Measurements from ENCODE around the gene SLC6A13. TPM values are rescaled to one million over a fixed set of nuclear protein-coding genes. Genes with fewer than 3 reads are reported as not detected.

SLC6A13 gene
- polyA plus RNA-seq, 1 donor from 2014 or later, result 1.4 TPM

DNA sequence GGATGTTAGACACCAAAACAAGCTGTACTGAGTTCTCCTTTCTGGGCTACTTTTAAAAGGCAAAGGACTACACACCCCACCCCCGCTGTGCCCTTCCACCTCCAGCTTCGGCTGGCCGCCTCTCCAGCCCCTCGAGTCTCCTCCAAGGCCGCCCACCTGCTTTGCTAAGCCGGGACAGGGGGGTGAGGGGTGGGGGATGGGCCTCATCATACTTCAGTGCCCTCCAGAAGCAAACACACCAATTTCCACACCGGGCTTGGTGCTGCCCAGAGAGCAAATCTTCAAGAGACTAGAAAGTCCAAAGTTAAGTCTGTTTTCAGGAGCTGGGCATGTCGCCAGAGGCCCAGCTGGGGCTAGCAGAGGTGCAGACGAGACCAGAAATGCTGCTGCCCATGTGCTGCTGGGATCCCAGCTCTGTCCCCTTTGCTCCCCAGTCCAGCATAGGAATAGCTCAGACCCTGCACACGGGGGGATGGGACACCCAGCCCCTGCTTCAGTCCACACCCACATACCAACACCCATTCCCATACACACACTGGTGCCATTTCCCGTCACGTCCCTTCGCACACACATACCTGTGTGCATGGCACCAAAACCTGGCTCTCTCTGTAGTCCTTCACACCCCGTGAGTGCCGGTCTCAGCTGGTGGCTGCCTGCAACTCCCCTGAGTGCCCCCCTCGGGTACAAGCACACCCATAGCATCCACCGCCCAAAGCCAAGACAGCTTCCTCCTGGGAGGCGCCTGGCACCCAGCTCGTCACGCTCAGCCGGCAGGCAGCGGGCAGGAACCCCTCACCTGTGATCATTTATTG is 49.7 kb downstream of the SLC6A13 start:
- Histone ChIP-seq H3K4me2 (ENCODE audit: low read length) (no peak overlapping the region), H4K20me1 (ENCODE audit: insufficient read depth) (no peaks in the 10 kb centered on the region), H3K79me2 (replicated peaks; ENCODE audit: insufficient read depth, low read length) (no peaks in the 10 kb centered on the region), H3K4me3 (ENCODE audit: low read length) (no peak overlapping the region), H3F3A (ENCODE audit: insufficient read depth, low read length, poor library complexity, severe bottlenecking) (no peaks in the 10 kb centered on the region), H3K27ac (ENCODE audit: low read length) (no peak overlapping the region), H3K27me3 (ENCODE audit: insufficient read depth, low read depth, low read length) (no peaks in the 10 kb centered on the region), H3K9ac (ENCODE audit: low read length) (no peak overlapping the region), H3K9me3 (ENCODE audit: low read length) (no peaks in the 10 kb centered on the region), H3K9me2 (ENCODE audit: insufficient read depth, low read length) (no peaks in the 10 kb centered on the region), H2AFZ (ENCODE audit: low read depth, low read length) (no peak overlapping the region), H3K36me3 (ENCODE audit: insufficient read depth, low read length) (no peaks in the 10 kb centered on the region)
- TF ChIP-seq, protein P1, sequence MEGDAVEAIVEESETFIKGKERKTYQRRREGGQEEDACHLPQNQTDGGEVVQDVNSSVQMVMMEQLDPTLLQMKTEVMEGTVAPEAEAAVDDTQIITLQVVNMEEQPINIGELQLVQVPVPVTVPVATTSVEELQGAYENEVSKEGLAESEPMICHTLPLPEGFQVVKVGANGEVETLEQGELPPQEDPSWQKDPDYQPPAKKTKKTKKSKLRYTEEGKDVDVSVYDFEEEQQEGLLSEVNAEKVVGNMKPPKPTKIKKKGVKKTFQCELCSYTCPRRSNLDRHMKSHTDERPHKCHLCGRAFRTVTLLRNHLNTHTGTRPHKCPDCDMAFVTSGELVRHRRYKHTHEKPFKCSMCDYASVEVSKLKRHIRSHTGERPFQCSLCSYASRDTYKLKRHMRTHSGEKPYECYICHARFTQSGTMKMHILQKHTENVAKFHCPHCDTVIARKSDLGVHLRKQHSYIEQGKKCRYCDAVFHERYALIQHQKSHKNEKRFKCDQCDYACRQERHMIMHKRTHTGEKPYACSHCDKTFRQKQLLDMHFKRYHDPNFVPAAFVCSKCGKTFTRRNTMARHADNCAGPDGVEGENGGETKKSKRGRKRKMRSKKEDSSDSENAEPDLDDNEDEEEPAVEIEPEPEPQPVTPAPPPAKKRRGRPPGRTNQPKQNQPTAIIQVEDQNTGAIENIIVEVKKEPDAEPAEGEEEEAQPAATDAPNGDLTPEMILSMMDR (IDR thresholded peaks at IDR 0.05; ENCODE audit: poor library complexity, severe bottlenecking), result no peak
- TF ChIP-seq POLR2AphosphoS5 (IDR thresholded peaks at IDR 0.05) (no peak), MXI1 (conservative IDR thresholded peaks at IDR 0.05; ENCODE audit: poor library complexity, severe bottlenecking) (no peak), RAD21 (conservative IDR thresholded peaks at IDR 0.05) (no peak), SMC3 (conservative IDR thresholded peaks at IDR 0.05; ENCODE audit: poor library complexity) (no peak), EP300 (conservative IDR thresholded peaks at IDR 0.05; ENCODE audit: poor library complexity, severe bottlenecking) (no peak)
- TF ChIP-seq, protein P2, sequence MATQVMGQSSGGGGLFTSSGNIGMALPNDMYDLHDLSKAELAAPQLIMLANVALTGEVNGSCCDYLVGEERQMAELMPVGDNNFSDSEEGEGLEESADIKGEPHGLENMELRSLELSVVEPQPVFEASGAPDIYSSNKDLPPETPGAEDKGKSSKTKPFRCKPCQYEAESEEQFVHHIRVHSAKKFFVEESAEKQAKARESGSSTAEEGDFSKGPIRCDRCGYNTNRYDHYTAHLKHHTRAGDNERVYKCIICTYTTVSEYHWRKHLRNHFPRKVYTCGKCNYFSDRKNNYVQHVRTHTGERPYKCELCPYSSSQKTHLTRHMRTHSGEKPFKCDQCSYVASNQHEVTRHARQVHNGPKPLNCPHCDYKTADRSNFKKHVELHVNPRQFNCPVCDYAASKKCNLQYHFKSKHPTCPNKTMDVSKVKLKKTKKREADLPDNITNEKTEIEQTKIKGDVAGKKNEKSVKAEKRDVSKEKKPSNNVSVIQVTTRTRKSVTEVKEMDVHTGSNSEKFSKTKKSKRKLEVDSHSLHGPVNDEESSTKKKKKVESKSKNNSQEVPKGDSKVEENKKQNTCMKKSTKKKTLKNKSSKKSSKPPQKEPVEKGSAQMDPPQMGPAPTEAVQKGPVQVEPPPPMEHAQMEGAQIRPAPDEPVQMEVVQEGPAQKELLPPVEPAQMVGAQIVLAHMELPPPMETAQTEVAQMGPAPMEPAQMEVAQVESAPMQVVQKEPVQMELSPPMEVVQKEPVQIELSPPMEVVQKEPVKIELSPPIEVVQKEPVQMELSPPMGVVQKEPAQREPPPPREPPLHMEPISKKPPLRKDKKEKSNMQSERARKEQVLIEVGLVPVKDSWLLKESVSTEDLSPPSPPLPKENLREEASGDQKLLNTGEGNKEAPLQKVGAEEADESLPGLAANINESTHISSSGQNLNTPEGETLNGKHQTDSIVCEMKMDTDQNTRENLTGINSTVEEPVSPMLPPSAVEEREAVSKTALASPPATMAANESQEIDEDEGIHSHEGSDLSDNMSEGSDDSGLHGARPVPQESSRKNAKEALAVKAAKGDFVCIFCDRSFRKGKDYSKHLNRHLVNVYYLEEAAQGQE (IDR thresholded peaks at IDR 0.05; ENCODE audit: borderline replicate concordance), result no peak

DNA sequence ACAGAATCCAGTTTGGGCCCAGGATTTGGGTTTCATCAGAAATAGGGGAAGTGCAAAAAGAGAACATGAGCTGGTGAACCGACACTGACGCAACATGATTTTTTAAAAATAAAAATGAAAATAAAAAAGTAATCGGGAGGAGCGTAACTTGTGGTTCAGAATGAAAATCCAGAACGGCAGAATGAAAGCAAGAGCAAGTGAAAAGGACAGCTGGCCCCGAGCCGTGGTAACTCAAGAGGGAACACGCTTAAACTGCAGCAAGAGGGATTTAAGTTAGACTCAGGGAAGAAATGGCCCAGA is 50.3 kb downstream of the SLC6A13 start:
- H3K9me3 ChIP-seq (ENCODE audit: low read length), result no peaks in the 10 kb centered on the region
- H3K4me3 ChIP-seq (ENCODE audit: low read length), result no peak overlapping the region
- no peaks in the 10 kb centered on the region for H4K20me1 ChIP-seq (ENCODE audit: insufficient read depth)
- H3K9ac ChIP-seq (ENCODE audit: low read length), result no peak overlapping the region
- H3K4me2 ChIP-seq (ENCODE audit: low read length), result no peak overlapping the region
- H3K9me2 ChIP-seq (ENCODE audit: insufficient read depth, low read length), result no peaks in the 10 kb centered on the region
- H3K27me3 ChIP-seq (ENCODE audit: insufficient read depth, low read depth, low read length), result no peaks in the 10 kb centered on the region
- no peaks in the 10 kb centered on the region for H3F3A ChIP-seq (ENCODE audit: insufficient read depth, low read length, poor library complexity, severe bottlenecking)
- no peak overlapping the region for H2AFZ ChIP-seq (ENCODE audit: low read depth, low read length)
- no peaks in the 10 kb centered on the region for H3K36me3 ChIP-seq (ENCODE audit: insufficient read depth, low read length)
- H3K79me2 ChIP-seq (replicated peaks; ENCODE audit: insufficient read depth, low read length), result no peaks in the 10 kb centered on the region
- TF ChIP-seq TAF1 (IDR thresholded peaks at IDR 0.05; ENCODE audit: low read depth), result no peak
- TF ChIP-seq POLR2AphosphoS5 (IDR thresholded peaks at IDR 0.05), result no peak
- TF ChIP-seq, protein P1 (IDR thresholded peaks at IDR 0.05; ENCODE audit: poor library complexity, severe bottlenecking), result no peak
- TF ChIP-seq SMC3 (conservative IDR thresholded peaks at IDR 0.05; ENCODE audit: poor library complexity), result no peak
- no peak for TF ChIP-seq EP300 (conservative IDR thresholded peaks at IDR 0.05; ENCODE audit: poor library complexity, severe bottlenecking)
- TF ChIP-seq MXI1 (conservative IDR thresholded peaks at IDR 0.05; ENCODE audit: poor library complexity, severe bottlenecking), result no peak
- no peak for TF ChIP-seq RAD21 (conservative IDR thresholded peaks at IDR 0.05)
- TF ChIP-seq, protein P2 (IDR thresholded peaks at IDR 0.05; ENCODE audit: borderline replicate concordance), result no peak
- no peak for TF ChIP-seq EZH2 (IDR thresholded peaks at IDR 0.05; ENCODE audit: borderline replicate concordance, insufficient read depth, low read length, poor library complexity, severe bottlenecking)
- no peak overlapping the region for H3K27ac ChIP-seq (ENCODE audit: low read length)

Measured in neural cell (in vitro differentiated cells).